HEK293 (cell line): ENCODE results near the gene FBXL7.

Source experiments
- CTCF ChIA-PET: fragments of 350-600 bp; formaldehyde crosslinking; extraction: SDS; loops from one replicate; lab custom pipeline; 2021; ENCODE audit warnings: antibody characterized with exemption; lab: Yijun Ruan, JAX
- POLR2A ChIA-PET: fragments of 300-600 bp; formaldehyde crosslinking; extraction: SDS; loops from one replicate; lab custom pipeline; 2020; ENCODE audit warnings: antibody characterized with exemption, inconsistent platforms; lab: Yijun Ruan, JAX
- H3K27ac ChIP-seq: fragments of 200-500 bp; sonication (Bioruptor generic); 2 replicates; pipeline ENCODE4 v1.5.1; 2014; ENCODE audit warnings: low read depth, low read length, control low read depth, inconsistent platforms; ENCODE audit errors: extremely low read depth
- H3K36me3 ChIP-seq, 2 experiments: fragments of 200-500 bp in 1 of 2; sonication (Bioruptor generic) in 1 of 2; 1 replicate in 1 of 2; 2 replicates in 1 of 2; pipeline ENCODE4 v1.5.1; 2014 to 2017; ENCODE audit warnings: inconsistent platforms in 2 of 2, low read length in 2 of 2; ENCODE audit not compliant: control insufficient read depth in 2 of 2, insufficient read depth in 1 of 2
- H3K4me1 ChIP-seq: fragments of 200-500 bp; sonication (Bioruptor generic); 2 replicates; pipeline ENCODE4 v1.5.1; 2014; ENCODE audit warnings: mild to moderate bottlenecking, low read length, inconsistent platforms; ENCODE audit not compliant: control insufficient read depth, insufficient read depth
- H3K4me3 ChIP-seq: 2 replicates; pipeline ENCODE4 v1.5.1; 2011; ENCODE audit warnings: low read depth, mild to moderate bottlenecking, control low read depth, low read length, moderate library complexity
- H3K9me3 ChIP-seq: fragments of 200-500 bp; sonication (Bioruptor generic); 2 replicates; pipeline ENCODE4 v1.5.1; 2014; ENCODE audit warnings: low read depth, low read length, inconsistent platforms; ENCODE audit not compliant: control insufficient read depth, insufficient read depth
- AEBP2 ChIP-seq: fragments of 450-650 bp; formaldehyde crosslinking; IDR thresholded peaks from 2 replicates; pipeline ENCODE4 v1.5.1; 2016; ENCODE audit warnings: missing biosample characterization, missing genetic modification characterization, borderline replicate concordance
- FEZF1 ChIP-seq: fragments of 450-650 bp; formaldehyde crosslinking; IDR thresholded peaks from 2 replicates; pipeline ENCODE4 v1.5.1; 2016; ENCODE audit warnings: missing biosample characterization, missing genetic modification characterization
- KLF1 ChIP-seq: fragments of 450-650 bp; formaldehyde crosslinking; IDR thresholded peaks from 2 replicates; pipeline ENCODE4 v1.5.1; 2016; ENCODE audit warnings: missing biosample characterization, missing genetic modification characterization
- KLF7 ChIP-seq: fragments of 450-650 bp; formaldehyde crosslinking; IDR thresholded peaks from 2 replicates; pipeline ENCODE4 v1.5.1; 2016; ENCODE audit warnings: missing biosample characterization, missing genetic modification characterization, borderline replicate concordance
- MEIS1 ChIP-seq: sonication (generic); formaldehyde crosslinking; IDR thresholded peaks from 2 replicates; pipeline ENCODE4 v1.8.1; 2022; ENCODE audit warnings: missing genetic modification reagents, mild to moderate bottlenecking, borderline replicate concordance
- REPIN1 ChIP-seq: fragments of 450-650 bp; formaldehyde crosslinking; IDR thresholded peaks from 2 replicates; pipeline ENCODE4 v1.5.1; 2017; ENCODE audit warnings: missing biosample characterization, missing genetic modification characterization, low read depth
- SALL2 ChIP-seq: fragments of 450-650 bp; formaldehyde crosslinking; IDR thresholded peaks from 2 replicates; pipeline ENCODE4 v1.5.0; 2017; ENCODE audit warnings: missing biosample characterization, mild to moderate bottlenecking, missing genetic modification characterization, borderline replicate concordance
- ZEB2 ChIP-seq: fragments of 450-650 bp; formaldehyde crosslinking; IDR thresholded peaks from 2 replicates; pipeline ENCODE4 v1.5.1; 2016; ENCODE audit warnings: missing biosample characterization, missing genetic modification characterization
- ZNF140 ChIP-seq: fragments of 450-650 bp; formaldehyde crosslinking; IDR thresholded peaks from 2 replicates; pipeline ENCODE4 v1.5.1; 2016; ENCODE audit warnings: missing biosample characterization, missing genetic modification characterization
- ZNF16 ChIP-seq: fragments of 450-650 bp; formaldehyde crosslinking; IDR thresholded peaks from 2 replicates; pipeline ENCODE4 v1.5.1; 2016; ENCODE audit warnings: low read depth, missing biosample characterization, missing genetic modification characterization
- ZNF174 ChIP-seq: fragments of 450-650 bp; formaldehyde crosslinking; IDR thresholded peaks from 2 replicates; pipeline ENCODE4 v1.5.0; 2017; ENCODE audit warnings: missing biosample characterization, mild to moderate bottlenecking, missing genetic modification characterization
- ZNF175 ChIP-seq: fragments of 450-650 bp; formaldehyde crosslinking; IDR thresholded peaks from 2 replicates; pipeline ENCODE4 v1.5.1; 2016; ENCODE audit warnings: missing biosample characterization, missing genetic modification characterization
- ZNF18 ChIP-seq: fragments of 450-650 bp; formaldehyde crosslinking; IDR thresholded peaks from 2 replicates; pipeline ENCODE4 v1.5.1; 2016; ENCODE audit warnings: missing biosample characterization, missing genetic modification characterization
- ZNF324 ChIP-seq: fragments of 450-650 bp; formaldehyde crosslinking; IDR thresholded peaks from 2 replicates; pipeline ENCODE4 v1.5.1; 2016; ENCODE audit warnings: missing biosample characterization, missing genetic modification characterization
- ZNF362 ChIP-seq: fragments of 450-650 bp; formaldehyde crosslinking; IDR thresholded peaks from 2 replicates; pipeline ENCODE4 v1.5.1; 2016; ENCODE audit warnings: missing biosample characterization, missing genetic modification characterization
- ZNF529 ChIP-seq: fragments of 450-650 bp; formaldehyde crosslinking; IDR thresholded peaks from 2 replicates; pipeline ENCODE4 v1.5.1; 2017; ENCODE audit warnings: missing genetic modification characterization, missing biosample characterization; ENCODE audit not compliant: insufficient replicate concordance
- ZNF624 ChIP-seq: fragments of 450-650 bp; formaldehyde crosslinking; IDR thresholded peaks from 2 replicates; pipeline ENCODE4 v1.5.1; 2017; ENCODE audit warnings: missing biosample characterization, missing genetic modification characterization
- ZNF626 ChIP-seq: fragments of 450-650 bp; sonication (Bioruptor Pico); formaldehyde crosslinking; IDR thresholded peaks from 2 replicates; pipeline ENCODE4 v1.5.1; 2018; ENCODE audit warnings: missing biosample characterization, missing genetic modification characterization, inconsistent platforms
- ZNF747 ChIP-seq: fragments of 450-650 bp; formaldehyde crosslinking; IDR thresholded peaks from 2 replicates; pipeline ENCODE4 v1.5.1; 2016; ENCODE audit warnings: missing biosample characterization, missing genetic modification characterization
- ZNF791 ChIP-seq: fragments of 450-650 bp; formaldehyde crosslinking; IDR thresholded peaks from 2 replicates; pipeline ENCODE4 v1.5.1; 2016; ENCODE audit warnings: missing biosample characterization, missing genetic modification characterization
- ZNF792 ChIP-seq: fragments of 450-650 bp; formaldehyde crosslinking; IDR thresholded peaks from 2 replicates; pipeline ENCODE4 v1.5.1; 2016; ENCODE audit warnings: missing biosample characterization, missing genetic modification characterization
- ZNF830 ChIP-seq: fragments of 450-650 bp; IDR thresholded peaks from 2 replicates; pipeline ENCODE4 v1.5.0; 2018; ENCODE audit warnings: missing biosample characterization, missing genetic modification characterization, low read depth, mild to moderate bottlenecking, moderate library complexity
- ZXDB ChIP-seq: fragments of 450-650 bp; formaldehyde crosslinking; IDR thresholded peaks from 2 replicates; pipeline ENCODE4 v1.5.1; 2016; ENCODE audit warnings: missing biosample characterization, missing genetic modification characterization

The FBXL7 gene

GRCh38 chr5:15538516-15538915 is 38.5 kb downstream of the FBXL7 start:
- H3K4me3 ChIP-seq, result no peak overlapping the region

GRCh38 chr5:15539951-15540350 is 40.0 kb downstream of the FBXL7 start:
- POLR2A ChIA-PET, result no interaction called here

More at GRCh38 chr5:15538516-15538915, 38.5 kb downstream of the FBXL7 start:
- no peak overlapping the region for H3K27ac ChIP-seq
- H3K4me1 ChIP-seq, result no peaks in the 10 kb centered on the region
- ChIA-PET POLR2A (no interaction called here), CTCF (interaction anchor here (0.7 kb wide), 1 partner anchor 391 kb away, joined by 3 read pairs; no protein-coding TSS in a partner anchor)
- H3K36me3 ChIP-seq, result no peaks in the 10 kb centered on the region
- no peaks in the 10 kb centered on the region for H3K9me3 ChIP-seq
- TF ChIP-seq ZNF791 (tag by site-specific recombination), result no peak
- no peak for TF ChIP-seq ZNF624 (tag by site-specific recombination)
- TF ChIP-seq ZNF792 (tag by site-specific recombination), result no peak
- TF ChIP-seq ZNF747 (tag by site-specific recombination), result no peak
- no peak for TF ChIP-seq ZXDB (tag by site-specific recombination)
- no peak for TF ChIP-seq REPIN1
- TF ChIP-seq ZNF18 (tag by site-specific recombination), result no peak
- no peak for TF ChIP-seq ZNF626 (tag by site-specific recombination)

GRCh38 chr5:15544039-15544438 is 44.1 kb downstream of the FBXL7 start:
- TF ChIP-seq ZNF747 (tag by site-specific recombination) (no peak), ZNF362 (tag by site-specific recombination) (no peak), KLF1 (tag by site-specific recombination) (no peak), ZEB2 (tag by site-specific recombination) (no peak), ZNF16 (tag by site-specific recombination) (no peak), FEZF1 (tag by site-specific recombination) (no peak), ZNF324 (tag by site-specific recombination) (no peak), ZNF830 (no peak), KLF7 (tag by site-specific recombination) (no peak), SALL2 (tag by site-specific recombination) (no peak)
- Histone ChIP-seq H3K36me3 (no peaks in the 10 kb centered on the region), H3K4me3 (no peak overlapping the region), H3K4me1 (no peaks in the 10 kb centered on the region), H3K27ac (no peak overlapping the region), H3K9me3 (no peaks in the 10 kb centered on the region)
- POLR2A ChIA-PET, result no interaction called here
- CTCF ChIA-PET, result interaction anchor here (0.6 kb wide), 1 partner anchor 1562 kb away, joined by 3 read pairs; no protein-coding TSS in a partner anchor

More at GRCh38 chr5:15539951-15540350, 40.0 kb downstream of the FBXL7 start:
- Histone ChIP-seq H3K27ac (no peak overlapping the region), H3K4me3 (no peak overlapping the region), H3K36me3 (no peaks in the 10 kb centered on the region), H3K4me1 (no peaks in the 10 kb centered on the region), H3K9me3 (no peaks in the 10 kb centered on the region)
- TF ChIP-seq ZNF174 (tag by site-specific recombination) (no peak), ZEB2 (tag by site-specific recombination) (no peak), ZNF175 (no peak), FEZF1 (tag by site-specific recombination) (no peak), ZNF140 (tag by site-specific recombination) (no peak), ZNF529 (tag by site-specific recombination) (no peak), MEIS1 (CRISPR knock-in tag) (no peak), AEBP2 (tag by site-specific recombination) (no peak), ZNF16 (tag by site-specific recombination) (no peak)
- CTCF ChIA-PET, result no interaction called here
